GM18499 (cell line): ENCODE measurements around the gene CXCL16.
"Not testable (repeated sequence)": the region's sequence is repeated elsewhere in the genome, so short reads cannot be mapped to it uniquely, and the experiment has no call there.

Source experiments
- ATAC-seq: cut with Tn5 transposase; IDR thresholded peaks from one replicate; pipeline ENCODE4 v1.9.1; 2021; ENCODE audit warnings: moderate number of reproducible peaks; ENCODE audit not compliant: insufficient read depth, unreplicated experiment

Gene CXCL16

GRCh38 chr17:4722678-4723240, 17.0 kb downstream of the CXCL16 start:
- ATAC-seq = no peak

- no peak for ATAC-seq
Measured at GRCh38 chr17:4721203-4722135, 18.3 kb downstream of the CXCL16 start.

GRCh38 chr17:4720787-4721186, 18.9 kb downstream of the CXCL16 start:
- no peak for ATAC-seq

GRCh38 chr17:4719684-4720221, 20.0 kb downstream of the CXCL16 start:
- no peak for ATAC-seq

- ATAC-seq = no peak
Measured at GRCh38 chr17:4719146-4719545, 20.6 kb downstream of the CXCL16 start.

- no peak for ATAC-seq
Measured at GRCh38 chr17:4718276-4718675, 21.5 kb downstream of the CXCL16 start.

- ATAC-seq = no peak
Measured at GRCh38 chr17:4717791-4718190, 21.9 kb downstream of the CXCL16 start.

GRCh38 chr17:4716081-4716480, 23.6 kb downstream of the CXCL16 start:
- no peak for ATAC-seq

- ATAC-seq = no peak
Measured at GRCh38 chr17:4715063-4715744, 24.5 kb downstream of the CXCL16 start.

- not testable (repeated sequence) for ATAC-seq
Measured at GRCh38 chr17:4714340-4715062, 25.2 kb downstream of the CXCL16 start.

- ATAC-seq = no peak
Measured at GRCh38 chr17:4712526-4712925, 27.2 kb downstream of the CXCL16 start.

- ATAC-seq = no peak
Measured at GRCh38 chr17:4711661-4712181, 28.0 kb downstream of the CXCL16 start.

GRCh38 chr17:4710693-4711634, 28.8 kb downstream of the CXCL16 start:
- ATAC-seq = peak; percentile 2

- ATAC-seq = peak; percentile 33
Measured at GRCh38 chr17:4709794-4710692, 29.7 kb downstream of the CXCL16 start, which contains the start of gene ARRB2. Gene ARRB2 (plus strand): TSS chr17:4710632. CDS start chr17:4710722, 90 bp downstream.

GRCh38 chr17:4708436-4708835, 31.3 kb downstream of the CXCL16 start:
- ATAC-seq = no peak

GRCh38 chr17:4706121-4706520, 33.6 kb downstream of the CXCL16 start:
- ATAC-seq = no peak

- no peak for ATAC-seq
Measured at GRCh38 chr17:4704991-4705390, 34.7 kb downstream of the CXCL16 start.

GRCh38 chr17:4704574-4704907, 35.2 kb downstream of the CXCL16 start:
- not testable (repeated sequence) for ATAC-seq
